T-helper 17 cell (primary cell): ENCODE data around the gene SMURF2. TPM values are rescaled to one million over a fixed set of nuclear protein-coding genes. Genes with fewer than 3 reads are reported as not detected.

Source experiments
- ATAC-seq: fragments of 150-1000 bp; cut with Tn5 transposase; 2 replicates; pipeline ENCODE4 v1.10.0; 2021; ENCODE audit warnings: mild to moderate bottlenecking, moderate library complexity
- DNase-seq, 3 donors: peaks; one replicate each; pipeline versions ENCODE4 v3.0.0 to v3.0.0-alpha.2; 2020 to 2021
- H3K9me3 ChIP-seq: one replicate; pipeline ENCODE4 v1.7.0; 2013; ENCODE audit warnings: low read length, mild to moderate bottlenecking; ENCODE audit not compliant: control insufficient read depth, poor library complexity, severe bottlenecking
- H3K27ac Mint-ChIP-seq: one replicate; pipeline ENCODE4 v1.8.0; 2022; ENCODE audit warnings: mild to moderate bottlenecking, moderate library complexity, mixed read lengths
- H3K27me3 Mint-ChIP-seq: one replicate; pipeline ENCODE4 v1.8.0; 2022; ENCODE audit warnings: mixed read lengths
- H3K36me3 Mint-ChIP-seq: one replicate; pipeline ENCODE4 v1.8.0; 2022; ENCODE audit warnings: low read depth, mixed read lengths
- H3K4me1 Mint-ChIP-seq: one replicate; pipeline ENCODE4 v1.8.0; 2022; ENCODE audit warnings: mild to moderate bottlenecking, mixed read lengths
- H3K4me3 Mint-ChIP-seq: one replicate; pipeline ENCODE4 v1.8.0; 2022; ENCODE audit warnings: mild to moderate bottlenecking, moderate library complexity, mixed read lengths
- total RNA-seq, 4 donors: library from RNA in 2 of 4; stranded (reverse) in 2 of 4; gene quantifications; one replicate each; pipeline ENCODE4 v1.2.3 and lab custom pipeline; 2022 to 2026

Gene SMURF2
- total RNA-seq (10 to 100 TPM; 25.4 to 26.6 TPM), total RNA-seq (lab: John Stamatoyannopoulos, UW) (51.2 to 116 reads per million in 2 donors)

GRCh38 chr17:64661976-64662773 is at the start of gene SMURF2:
Gene SMURF2, minus strand, starts transcription at chr17:64662307. Its CDS starts 427 bp downstream, at chr17:64661880.
- Mint-ChIP-seq H3K4me3 (peak within 1 kb of the TSS; percentile 97), H3K27me3 (no peaks in the 10 kb centered on the region), H3K4me1 (peaks cover 25% of the 10 kb centered on the region), H3K36me3 (peaks cover 2% of the 10 kb centered on the region), H3K27ac (peak within 1 kb of the TSS; percentile 91)
- ATAC-seq (peak; percentile 87), DNase-seq (peak; percentile 61 to 82 (median 75))
- H3K9me3 ChIP-seq: no peaks in the 10 kb centered on the region

GRCh38 chr17:64709481-64709880 is 47.4 kb upstream of the SMURF2 start:
- no peak for ATAC-seq
- no peaks in the 10 kb centered on the region for H3K9me3 ChIP-seq
- Mint-ChIP-seq H3K27ac (peak overlapping the region; percentile 93), H3K4me1 (peaks cover 53% of the 10 kb centered on the region), H3K36me3 (no peaks in the 10 kb centered on the region), H3K4me3 (peak overlapping the region; percentile 66), H3K27me3 (no peaks in the 10 kb centered on the region)
- DNase-seq: no peak

DNA sequence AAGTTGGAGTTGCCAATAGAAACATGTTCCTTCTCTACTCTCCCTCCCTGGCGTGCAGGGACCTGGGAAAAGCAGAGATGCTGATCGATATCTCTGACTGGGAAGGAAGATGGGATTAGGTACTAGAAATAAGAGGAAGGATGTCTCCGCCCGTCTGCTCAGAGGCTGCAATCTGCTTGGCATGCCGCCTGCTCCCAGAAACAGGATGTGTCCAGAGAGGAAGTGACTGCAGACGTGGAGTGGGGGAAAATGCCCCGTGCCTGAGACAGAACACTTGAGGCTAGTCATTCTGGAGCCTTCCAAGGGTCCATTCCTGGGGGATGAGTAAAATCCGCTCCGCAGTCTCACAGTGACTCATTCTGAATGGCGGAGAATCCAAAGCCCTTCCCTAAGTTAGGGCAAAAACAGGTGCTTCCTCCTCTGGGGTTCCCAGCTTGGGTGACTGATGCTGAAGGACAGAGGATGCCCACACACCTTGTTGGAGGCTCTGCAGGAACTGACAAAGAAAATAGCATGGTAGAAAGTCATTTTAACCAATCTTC is 45.0 kb upstream of the SMURF2 start:
- no peak overlapping the region for H3K4me3 Mint-ChIP-seq
- no peaks in the 10 kb centered on the region for H3K9me3 ChIP-seq
- peaks cover 35% of the 10 kb centered on the region for H3K4me1 Mint-ChIP-seq
- H3K27me3 Mint-ChIP-seq: no peaks in the 10 kb centered on the region
- no peak overlapping the region for H3K27ac Mint-ChIP-seq
- no peaks in the 10 kb centered on the region for H3K36me3 Mint-ChIP-seq
- DNase-seq (no peak), ATAC-seq (no peak)

DNA sequence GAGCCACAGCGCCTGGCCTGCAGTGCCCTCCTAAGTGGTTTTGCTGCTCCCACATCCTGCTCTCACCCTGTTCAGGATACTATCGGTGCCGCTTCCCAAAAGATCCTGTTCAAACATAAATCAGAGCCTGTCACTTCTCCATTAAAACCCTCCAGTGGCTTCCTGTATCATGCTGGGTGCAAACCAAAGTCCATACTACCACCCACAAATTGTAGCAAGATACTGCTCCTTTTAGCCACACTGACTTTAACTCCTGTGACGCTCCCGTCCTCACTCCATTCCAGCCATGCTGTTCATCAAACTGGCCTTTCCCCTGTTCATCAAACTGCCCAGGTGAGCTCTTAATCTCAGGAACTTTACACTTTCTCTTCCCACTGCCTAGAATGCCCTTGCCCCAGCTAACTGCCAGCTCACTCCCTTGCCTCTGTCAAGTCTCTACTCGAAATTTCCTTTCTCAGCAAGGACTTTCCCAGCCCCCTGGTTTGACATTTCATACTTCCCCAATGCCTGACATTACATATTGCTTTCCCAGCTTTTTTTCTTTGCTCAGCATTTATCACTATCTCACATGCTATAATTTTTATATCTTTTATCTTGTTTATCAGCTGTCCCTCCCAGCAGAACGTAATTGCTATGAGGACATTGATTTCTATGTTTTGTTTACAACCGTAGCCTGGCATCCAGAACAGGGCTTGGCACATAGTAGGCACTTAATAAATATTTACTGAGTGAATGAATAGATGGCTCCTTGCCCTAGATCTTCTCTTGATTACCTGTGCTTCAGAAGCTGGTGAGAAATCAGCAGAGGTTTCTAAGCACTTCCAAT is 44.3 kb upstream of the SMURF2 start:
- no peak for DNase-seq
- Mint-ChIP-seq H3K27ac (peak overlapping the region; percentile 62), H3K27me3 (no peaks in the 10 kb centered on the region), H3K4me3 (no peak overlapping the region), H3K36me3 (no peaks in the 10 kb centered on the region), H3K4me1 (peaks cover 32% of the 10 kb centered on the region)
- H3K9me3 ChIP-seq: no peaks in the 10 kb centered on the region
- ATAC-seq: no peak

GRCh38 chr17:64702815-64703214 is 40.7 kb upstream of the SMURF2 start:
- no peaks in the 10 kb centered on the region for H3K9me3 ChIP-seq
- H3K4me1 Mint-ChIP-seq: peaks cover 11% of the 10 kb centered on the region
- H3K36me3 Mint-ChIP-seq: peaks cover 3% of the 10 kb centered on the region
- H3K27me3 Mint-ChIP-seq: no peaks in the 10 kb centered on the region
- ATAC-seq (no peak), DNase-seq (no peak)
- no peak overlapping the region for H3K4me3 Mint-ChIP-seq
- H3K27ac Mint-ChIP-seq: peak overlapping the region; percentile 10

DNA sequence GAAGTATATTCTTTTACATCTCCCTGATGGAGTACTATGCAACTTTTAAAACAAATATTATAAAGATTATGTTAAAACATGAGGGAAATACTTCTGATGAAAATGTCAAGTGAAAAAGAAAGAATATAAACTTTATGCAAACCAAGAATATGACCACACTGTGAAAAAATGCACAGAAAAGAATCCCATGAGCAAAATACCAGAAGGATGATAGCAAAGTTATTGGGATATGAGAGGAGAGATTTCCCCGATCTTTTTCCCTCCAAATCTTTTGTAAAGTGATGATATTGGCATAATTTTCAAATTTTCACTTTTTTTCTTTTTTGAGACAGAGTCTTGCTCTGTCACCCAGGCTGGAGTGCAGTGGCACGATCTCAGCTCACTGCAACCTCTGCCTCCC is 36.6 kb upstream of the SMURF2 start:
- DNase-seq (no peak), ATAC-seq (no peak)
- no peaks in the 10 kb centered on the region for H3K27me3 Mint-ChIP-seq
- no peak overlapping the region for H3K4me3 Mint-ChIP-seq
- H3K36me3 Mint-ChIP-seq: peaks cover 3% of the 10 kb centered on the region
- H3K9me3 ChIP-seq: no peaks in the 10 kb centered on the region
- no peak overlapping the region for H3K27ac Mint-ChIP-seq
- H3K4me1 Mint-ChIP-seq: peaks cover 2% of the 10 kb centered on the region

- H3K36me3 Mint-ChIP-seq: no peaks in the 10 kb centered on the region
- no peaks in the 10 kb centered on the region for H3K27me3 Mint-ChIP-seq
- H3K4me3 Mint-ChIP-seq: no peak overlapping the region
- H3K27ac Mint-ChIP-seq: no peak overlapping the region
- ATAC-seq (no peak), DNase-seq (no peak)
- H3K4me1 Mint-ChIP-seq: peaks cover 2% of the 10 kb centered on the region
- H3K9me3 ChIP-seq: no peaks in the 10 kb centered on the region
Measured at GRCh38 chr17:64694207-64694606, 32.1 kb upstream of the SMURF2 start.

DNA sequence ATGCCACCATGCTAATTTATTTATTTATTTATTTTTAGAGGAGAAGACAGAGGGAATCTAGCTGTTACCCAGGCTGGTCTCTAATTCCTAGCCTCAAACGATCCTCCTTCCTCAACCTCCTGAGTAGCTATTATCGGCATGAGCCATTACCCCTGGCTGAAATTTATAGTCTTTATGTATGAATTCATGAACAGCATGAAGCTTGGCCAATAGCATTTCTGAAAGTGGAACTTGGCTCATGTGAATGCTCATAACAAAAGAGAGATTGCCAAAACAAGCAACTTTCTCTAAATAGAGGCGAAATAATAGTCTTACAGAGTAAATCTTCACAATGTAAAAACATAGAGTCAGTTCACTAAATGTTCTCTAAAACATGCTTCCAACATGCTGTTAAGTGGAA is 30.1 kb upstream of the SMURF2 start:
- peaks cover 2% of the 10 kb centered on the region for H3K4me1 Mint-ChIP-seq
- ATAC-seq (no peak), DNase-seq (no peak)

GRCh38 chr17:64689106-64689505 is 27.0 kb upstream of the SMURF2 start:
- no peak for DNase-seq
- H3K4me3 Mint-ChIP-seq: no peak overlapping the region
- H3K36me3 Mint-ChIP-seq: no peaks in the 10 kb centered on the region
- H3K9me3 ChIP-seq: no peaks in the 10 kb centered on the region
- no peak overlapping the region for H3K27ac Mint-ChIP-seq
- ATAC-seq: no peak
- no peaks in the 10 kb centered on the region for H3K4me1 Mint-ChIP-seq
- no peaks in the 10 kb centered on the region for H3K27me3 Mint-ChIP-seq

More for the DNA sequence above, 30.1 kb upstream of the SMURF2 start:
- H3K9me3 ChIP-seq: no peaks in the 10 kb centered on the region
- Mint-ChIP-seq H3K4me3 (no peak overlapping the region), H3K27me3 (no peaks in the 10 kb centered on the region), H3K27ac (no peak overlapping the region), H3K36me3 (no peaks in the 10 kb centered on the region)

- Mint-ChIP-seq H3K36me3 (no peaks in the 10 kb centered on the region), H3K4me1 (no peaks in the 10 kb centered on the region), H3K4me3 (no peak overlapping the region), H3K27me3 (no peaks in the 10 kb centered on the region), H3K27ac (no peak overlapping the region)
- no peak for DNase-seq
- H3K9me3 ChIP-seq: no peaks in the 10 kb centered on the region
- ATAC-seq: no peak
Measured at GRCh38 chr17:64688481-64688880, 26.4 kb upstream of the SMURF2 start.

DNA sequence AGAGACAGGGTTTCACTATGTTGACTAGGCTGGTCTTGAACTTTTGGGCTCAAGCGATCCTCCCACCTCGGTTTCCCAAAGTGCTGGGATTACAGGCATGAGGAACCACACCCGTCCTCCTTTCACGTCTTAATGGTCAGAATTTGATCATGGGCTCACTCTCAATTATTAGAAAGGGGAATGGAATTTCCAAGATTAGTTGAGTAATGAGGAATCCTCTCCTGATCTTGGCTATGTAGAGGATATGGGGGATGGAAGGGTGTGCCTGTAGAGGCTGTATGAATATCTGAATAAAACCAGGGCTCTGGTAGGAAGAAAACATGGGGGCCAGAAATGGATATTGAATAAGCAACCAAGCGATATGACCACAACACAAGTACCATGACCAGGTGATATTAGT is 25.9 kb upstream of the SMURF2 start:
- Mint-ChIP-seq H3K27me3 (no peaks in the 10 kb centered on the region), H3K36me3 (no peaks in the 10 kb centered on the region), H3K4me1 (no peaks in the 10 kb centered on the region), H3K27ac (no peak overlapping the region), H3K4me3 (no peak overlapping the region)
- DNase-seq (no peak), ATAC-seq (no peak)
- H3K9me3 ChIP-seq: no peaks in the 10 kb centered on the region

DNA sequence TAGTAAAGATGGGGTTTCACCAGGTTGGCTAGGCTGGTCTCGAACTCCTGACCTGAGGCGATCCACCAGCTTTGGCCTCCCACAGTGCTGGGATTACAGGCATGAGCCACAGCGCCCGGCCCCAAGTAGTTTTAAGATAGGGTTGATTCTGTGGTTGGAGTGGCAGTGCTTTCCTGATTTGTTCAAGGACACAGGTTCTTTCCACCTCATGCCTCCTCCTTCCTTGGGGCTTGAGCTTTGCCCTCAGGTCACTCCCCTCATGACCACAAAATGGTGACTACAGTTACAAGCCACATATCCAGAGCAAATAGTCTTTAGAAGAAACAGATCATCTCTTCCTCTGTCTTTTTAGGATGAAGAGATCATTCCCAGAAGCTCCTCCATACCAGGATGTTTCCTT is 25.3 kb upstream of the SMURF2 start:
- ATAC-seq (no peak), DNase-seq (no peak)
- Mint-ChIP-seq H3K4me3 (no peak overlapping the region), H3K4me1 (no peaks in the 10 kb centered on the region), H3K36me3 (no peaks in the 10 kb centered on the region), H3K27ac (no peak overlapping the region), H3K27me3 (no peaks in the 10 kb centered on the region)
- H3K9me3 ChIP-seq: no peaks in the 10 kb centered on the region

DNA sequence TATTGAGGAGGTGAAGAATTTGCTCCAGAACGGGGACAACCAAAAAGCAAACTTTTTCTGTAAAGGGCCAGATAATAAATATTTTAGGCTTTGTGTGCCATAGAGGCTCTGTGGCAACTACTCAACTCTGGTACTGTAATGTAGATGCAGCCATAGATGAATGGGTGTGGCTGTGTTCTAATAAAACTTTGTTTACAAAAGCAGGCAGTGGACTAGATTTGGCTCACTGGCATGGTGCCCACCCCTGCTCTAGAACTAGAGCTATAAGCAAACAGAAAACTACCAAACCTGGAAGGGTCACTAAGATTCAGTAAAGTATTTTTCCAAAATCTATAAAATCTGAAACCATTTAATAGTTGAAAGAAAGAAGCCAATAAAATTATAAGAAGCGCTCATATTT is 24.6 kb upstream of the SMURF2 start:
- Mint-ChIP-seq H3K4me1 (no peaks in the 10 kb centered on the region), H3K36me3 (no peaks in the 10 kb centered on the region), H3K27me3 (no peaks in the 10 kb centered on the region), H3K27ac (no peak overlapping the region), H3K4me3 (no peak overlapping the region)
- H3K9me3 ChIP-seq: no peaks in the 10 kb centered on the region
- DNase-seq (no peak), ATAC-seq (no peak)
